CD14-positive monocyte (primary cell): ENCODE results near the gene GOLGA7B. TPM values are rescaled to one million over a fixed set of nuclear protein-coding genes. Genes with fewer than 3 reads are reported as not detected.

Source experiments
- DNase-seq, 3 donors: peaks; one replicate each; pipeline ENCODE4 v3.0.0-alpha.2; 2011 to 2022
- H2AFZ ChIP-seq: 2 replicates; pipeline ENCODE4 v1.6.0; 2012; ENCODE audit warnings: mild to moderate bottlenecking, low read depth, low read length, inconsistent platforms; ENCODE audit not compliant: insufficient read depth, poor library complexity, severe bottlenecking
- H3K27ac ChIP-seq, 2 donors: 1 replicate in 1 of 2; 2 replicates in 1 of 2; pipeline ENCODE4 v1.5.1; 2012 to 2013; ENCODE audit warnings: low read length in 2 of 2, control low read depth in 1 of 2, inconsistent platforms in 1 of 2, low read depth in 1 of 2, mild to moderate bottlenecking in 1 of 2
- H3K27me3 ChIP-seq, 2 donors: one replicate each; pipeline versions ENCODE4 v1.6.0 to v1.6.1; 2011 to 2013; ENCODE audit warnings: low read length in 2 of 2; ENCODE audit not compliant: control insufficient read depth in 2 of 2, insufficient read depth in 2 of 2
- H3K36me3 ChIP-seq, 2 donors: replicated peaks in 1 of 2; 1 replicate in 1 of 2; 2 replicates in 1 of 2; pipeline versions ENCODE4 v1.5.1 to v1.6.1; 2012 to 2013; ENCODE audit warnings: low read length in 2 of 2, control low read depth in 1 of 2, inconsistent platforms in 1 of 2, mild to moderate bottlenecking in 1 of 2; ENCODE audit not compliant: insufficient read depth in 2 of 2, control insufficient read depth in 1 of 2
- H3K4me1 ChIP-seq, 2 donors: 1 replicate in 1 of 2; 2 replicates in 1 of 2; pipeline versions ENCODE4 v1.5.1 to v1.6.1; 2012 to 2013; ENCODE audit warnings: low read length in 2 of 2, control low read depth in 1 of 2, inconsistent platforms in 1 of 2, mild to moderate bottlenecking in 1 of 2, moderate library complexity in 1 of 2; ENCODE audit not compliant: insufficient read depth in 2 of 2, control insufficient read depth in 1 of 2
- H3K4me2 ChIP-seq: replicated peaks from 2 replicates; pipeline ENCODE3; 2012; ENCODE audit warnings: low read length, moderate library complexity, mild to moderate bottlenecking; ENCODE audit not compliant: poor library complexity, severe bottlenecking; ENCODE audit errors: extremely low read depth
- H3K4me3 ChIP-seq, 3 experiments: fragments of 200-600 bp in 1 of 3; sonication (generic) in 1 of 3; replicated peaks in 1 of 3; 1 replicate in 2 of 3; 2 replicates in 1 of 3; pipeline ENCODE4 v1.5.1; 2011 to 2013; ENCODE audit warnings: low read length in 3 of 3, mild to moderate bottlenecking in 3 of 3, control low read depth in 2 of 3, low read depth in 2 of 3, inconsistent platforms in 1 of 3, moderate library complexity in 1 of 3
- H3K79me2 ChIP-seq: 2 replicates; pipeline ENCODE4 v1.6.0; 2012; ENCODE audit warnings: mild to moderate bottlenecking, control low read depth, inconsistent platforms, low read length, moderate library complexity; ENCODE audit not compliant: insufficient read depth
- H3K9ac ChIP-seq: 2 replicates; pipeline ENCODE4 v1.6.0; 2017; ENCODE audit warnings: low read length, mild to moderate bottlenecking; ENCODE audit not compliant: insufficient read depth, poor library complexity, severe bottlenecking
- H3K9me3 ChIP-seq, 2 donors: replicated peaks in 1 of 2; 1 replicate in 1 of 2; 2 replicates in 1 of 2; pipeline versions ENCODE4 v1.5.1 to v1.6.1; 2012 to 2013; ENCODE audit warnings: low read length in 2 of 2, control low read depth in 1 of 2; ENCODE audit not compliant: control insufficient read depth in 1 of 2, insufficient read depth in 1 of 2
- H4K20me1 ChIP-seq: 2 replicates; pipeline ENCODE4 v1.6.0; 2012; ENCODE audit warnings: mild to moderate bottlenecking, low read length, control low read depth, moderate library complexity; ENCODE audit not compliant: insufficient read depth
- H3K27ac Mint-ChIP-seq, 7 donors: one replicate each; pipeline ENCODE4 v1.8.0; 2020; ENCODE audit warnings: mild to moderate bottlenecking in 7 of 7, mixed read lengths in 7 of 7, moderate library complexity in 6 of 7, inconsistent platforms in 2 of 7
- H3K27me3 Mint-ChIP-seq, 3 donors: one replicate each; pipeline ENCODE4 v1.8.0; 2021 to 2022; ENCODE audit warnings: low read depth in 3 of 3, mild to moderate bottlenecking in 3 of 3, mixed read lengths in 3 of 3, moderate library complexity in 3 of 3, inconsistent platforms in 1 of 3
- H3K36me3 Mint-ChIP-seq, 2 donors: one replicate each; pipeline ENCODE4 v1.8.0; 2020; ENCODE audit warnings: mixed read lengths in 2 of 2, inconsistent platforms in 1 of 2, mild to moderate bottlenecking in 1 of 2
- H3K4me1 Mint-ChIP-seq: one replicate; pipeline ENCODE4 v1.8.0; 2020; ENCODE audit warnings: mild to moderate bottlenecking, mixed read lengths
- H3K4me3 Mint-ChIP-seq, 2 donors: one replicate each; pipeline ENCODE4 v1.8.0; 2020; ENCODE audit warnings: mild to moderate bottlenecking in 2 of 2, mixed read lengths in 2 of 2, moderate library complexity in 1 of 2
- H3K9me3 Mint-ChIP-seq, 7 donors: one replicate each; pipeline ENCODE4 v1.8.0; 2020 to 2022; ENCODE audit warnings: mixed read lengths in 7 of 7, mild to moderate bottlenecking in 6 of 7, moderate library complexity in 6 of 7, inconsistent platforms in 2 of 7
- CTCF ChIP-seq: fragments of 200-600 bp; IDR thresholded peaks from one replicate; pipeline ENCODE4 v1.8.0; 2022; ENCODE audit warnings: antibody characterized with exemption, mild to moderate bottlenecking
- WGBS: methylation state at CpG from one replicate; pipeline ENCODE4 v1.1.5; 2013; ENCODE audit warnings: missing lambda C conversion rate; ENCODE audit not compliant: insufficient coverage; 5-methylcytosine and 5-hydroxymethylcytosine counted together
- intact Hi-C, 2 donors: fragments of 100-400 bp; cut with micrococcal nuclease; formaldehyde crosslinking; loops; one replicate each; pipeline versions ENCODE4 v1.15.0 to v1.15.1; 2023
- polyA plus RNA-seq, 3 donors: library from polyadenylated mRNA; depleted of rRNA in 1 of 3; unstranded in 2 of 3; stranded (reverse) in 1 of 3; fragments of 300-500 nt in 2 of 3; fragments of >200 nt in 1 of 3; fragmentation: Illumina TruSeq in 2 of 3; gene quantifications; 1 replicate in 2 of 3; 2 replicates in 1 of 3; pipeline ENCODE4 v1.2.3, GENCODE V29; 2012 to 2021

The GOLGA7B gene
- polyA plus RNA-seq, 3 donors, result 0.03 TPM; not detected in 2

GRCh38 chr10:97825020-97825760 lies 24.5 kb upstream of the GOLGA7B start:
- Histone ChIP-seq H3K9me3 (no peaks in the 10 kb centered on the region), H3K4me3 (no peak overlapping the region), H3K27ac (no peak overlapping the region), H3K36me3 (no peaks in the 10 kb centered on the region), H3K4me1 (no peaks in the 10 kb centered on the region), H3K79me2 (no peaks in the 10 kb centered on the region), H2AFZ (no peak overlapping the region), H3K4me2 (no peak overlapping the region), H4K20me1 (no peaks in the 10 kb centered on the region), H3K27me3 (no peaks in the 10 kb centered on the region), H3K9ac (no peak overlapping the region)
- peaks cover 0 to 19% (median 13%) of the 10 kb centered on the region in 3 donors for H3K27me3 Mint-ChIP-seq
- H3K36me3 Mint-ChIP-seq, result no peaks in the 10 kb centered on the region
- no peak overlapping the region for H3K27ac Mint-ChIP-seq
- intact Hi-C loops, result no loop called here
- WGBS, result 95% methylated on average over 11 of the region's 12 CpGs
- H3K4me1 Mint-ChIP-seq, result no peaks in the 10 kb centered on the region
- H3K9me3 Mint-ChIP-seq, result peaks cover 0 to 2% (median 0%) of the 10 kb centered on the region in 7 donors
- TF ChIP-seq CTCF, result no peak
- no peak for DNase-seq
- H3K4me3 Mint-ChIP-seq, result no peak overlapping the region

- Histone ChIP-seq H3K79me2 (no peaks in the 10 kb centered on the region), H3K4me2 (no peak overlapping the region), H3K4me1 (no peaks in the 10 kb centered on the region), H3K27me3 (no peaks in the 10 kb centered on the region), H3K9ac (no peak overlapping the region), H2AFZ (no peak overlapping the region), H4K20me1 (no peaks in the 10 kb centered on the region), H3K36me3 (no peaks in the 10 kb centered on the region), H3K4me3 (no peak overlapping the region), H3K9me3 (no peaks in the 10 kb centered on the region), H3K27ac (no peak overlapping the region)
- Mint-ChIP-seq H3K36me3 (no peaks in the 10 kb centered on the region), H3K9me3 (peaks cover 0 to 2% (median 0%) of the 10 kb centered on the region in 7 donors), H3K27me3 (peaks cover 0 to 20% (median 11%) of the 10 kb centered on the region in 3 donors), H3K27ac (no peak overlapping the region), H3K4me1 (no peaks in the 10 kb centered on the region), H3K4me3 (no peak overlapping the region)
- 79% methylated on average over 1 of the region's 1 CpG for WGBS
- DNase-seq, result no peak
- TF ChIP-seq CTCF, result no peak
- intact Hi-C loops, result no loop called here
Observed at GRCh38 chr10:97826892-97827291, 22.8 kb upstream of the GOLGA7B start.
